Right lobe of liver (tissue), 6 donors: ENCODE measurements around the gene PDE7B. TPM values are rescaled to one million over a fixed set of nuclear protein-coding genes. Genes with fewer than 3 reads are reported as not detected.

Source experiments
- ATAC-seq, 4 donors: fragments of 200-7000 bp; cut with Tn5 transposase; one replicate each; pipeline ENCODE4 v1.9.1; 2020; ENCODE audit warnings: mild to moderate bottlenecking in 4 of 4, moderate library complexity in 4 of 4
- DNase-seq, 3 donors: peaks; one replicate each; pipeline ENCODE4 v3.0.0-alpha.2; 2020
- H3K27ac ChIP-seq, 3 donors: fragments of 200-600 bp; one replicate each; pipeline ENCODE4 v1.8.0; 2022
- H3K27me3 ChIP-seq, 2 donors: fragments of 200-600 bp; one replicate each; pipeline ENCODE4 v1.8.0; 2022
- H3K36me3 ChIP-seq, 4 donors: fragments of 200-600 bp; sonication (generic) in 1 of 4; one replicate each; pipeline versions ENCODE4 v1.5.1 to v1.8.0; 2017 to 2022; ENCODE audit warnings: control low read depth in 1 of 4
- H3K4me1 ChIP-seq, 4 donors: fragments of 200-600 bp; sonication (generic) in 1 of 4; one replicate each; pipeline versions ENCODE4 v1.5.1 to v1.8.0; 2017 to 2022; ENCODE audit warnings: control low read depth in 1 of 4
- H3K4me3 ChIP-seq, 3 donors: fragments of 200-600 bp; one replicate each; pipeline ENCODE4 v1.8.0; 2022
- H3K9me3 ChIP-seq, 4 donors: fragments of 200-600 bp; sonication (generic) in 1 of 4; one replicate each; pipeline versions ENCODE4 v1.5.1 to v1.8.0; 2017 to 2022; ENCODE audit warnings: control low read depth in 1 of 4
- CTCF ChIP-seq, 4 donors: fragments of 200-600 bp in 3 of 4; fragments of 450-650 bp in 1 of 4; IDR thresholded peaks; one replicate each; pipeline versions ENCODE4 v1.5.1 to v1.8.0; 2016 to 2022; ENCODE audit warnings: antibody characterized with exemption in 4 of 4, mild to moderate bottlenecking in 2 of 4
- POLR2A ChIP-seq: fragments of 450-650 bp; IDR thresholded peaks from one replicate; pipeline ENCODE4 v1.6.1; 2017; ENCODE audit warnings: antibody characterized with exemption, mild to moderate bottlenecking
- WGBS: methylation state at CpG from one replicate; pipeline ENCODE4 v1.1.6; 2018; ENCODE audit warnings: low coverage, low lambda C conversion rate; ENCODE audit not compliant: insufficient coverage; ENCODE audit errors: missing lambda C conversion rate; 5-methylcytosine and 5-hydroxymethylcytosine counted together
- intact Hi-C, 2 donors: fragments of 100-400 bp; cut with DNase I; formaldehyde crosslinking; loops; one replicate each; pipeline versions ENCODE4 v1.11.2 to v1.14.1; 2022
- total RNA-seq, 6 experiments: library from RNA; depleted of rRNA in 2 of 6; stranded (reverse); fragments of >200 nt in 2 of 6; fragmentation: NEBNext Ultra II Directional in 3 of 6; extraction: Animal tissue kit (Norgen Biotek cat#: 25700) in 3 of 6; gene quantifications; one replicate each; pipeline versions ENCODE4 v1.1.0 to v1.2.4, GENCODE V29; 2016 to 2023
- donor health status: DM: no; HTN: yes; CAD: no.
- donor health status: DM: no; HTN: no; CAD: no.
- donor health status: DM: no; HTN: no; CAD: no.
- donor health status: DM: no; HTN: yes; CAD: no.
- donor health status: DM: no; HTN: yes; CAD: no.

PDE7B gene
- total RNA-seq, 6 experiments from 2014 or later: 1.1 to 5.1 (median 1.9) TPM

- ATAC-seq (peak in 1 of 4 donors; percentile 29), DNase-seq (no peak)
- Histone ChIP-seq H3K4me3 (no peak overlapping the region), H3K36me3 (no peaks in the 10 kb centered on the region), H3K27me3 (no peaks in the 10 kb centered on the region), H3K9me3 (no peaks in the 10 kb centered on the region), H3K27ac (no peak overlapping the region), H3K4me1 (no peaks in the 10 kb centered on the region)
- WGBS: 54% methylated on average over 4 of the region's 4 CpGs
- intact Hi-C loops: no loop called here
- no peak for TF ChIP-seq POLR2A
- TF ChIP-seq CTCF (IDR thresholded peaks at IDR 0.05): no peak
These were observed 383.7 kb downstream of the PDE7B start for GRCh38 chr6:136235233-136235564.

- TF ChIP-seq POLR2A (no peak), CTCF (IDR thresholded peaks at IDR 0.05) (no peak)
- peak in 3 of 4 donors; percentile 27 to 43 (median 37) for ATAC-seq
- Histone ChIP-seq H3K4me3 (no peak overlapping the region), H3K27ac (no peak overlapping the region), H3K9me3 (no peaks in the 10 kb centered on the region), H3K4me1 (no peaks in the 10 kb centered on the region), H3K36me3 (no peaks in the 10 kb centered on the region), H3K27me3 (no peaks in the 10 kb centered on the region)
- intact Hi-C loops: no loop called here
- 48% methylated on average over 9 of the region's 9 CpGs for WGBS
- DNase-seq: no peak
These were observed 385.2 kb downstream of the PDE7B start for GRCh38 chr6:136236466-136237293.

GRCh38 chr6:136244061-136244616 is 392.6 kb downstream of the PDE7B start:
- Histone ChIP-seq H3K36me3 (no peaks in the 10 kb centered on the region), H3K27me3 (no peaks in the 10 kb centered on the region), H3K4me1 (no peaks in the 10 kb centered on the region), H3K4me3 (no peak overlapping the region), H3K9me3 (no peaks in the 10 kb centered on the region), H3K27ac (no peak overlapping the region)
- ATAC-seq (no peak), DNase-seq (no peak)
- WGBS: 84% methylated on average over 5 of the region's 5 CpGs
- intact Hi-C loops: no loop called here
- no peak for TF ChIP-seq CTCF (IDR thresholded peaks at IDR 0.05)
- no peak for TF ChIP-seq POLR2A
